A673 (cell line): ENCODE measurements around the gene PRKAR2B. TPM values are rescaled to one million over a fixed set of nuclear protein-coding genes. Genes with fewer than 3 reads are reported as not detected.
A peak's percentile ranks its signal among the peaks of the same experiment; 100 is the strongest.

Experiments used
- BruUV-seq: library from RNA; stranded (reverse); fragments of 400-500 nt; replicated peaks from 2 replicates; lab custom pipeline; 2021; lab: Mats Ljungman, UMichigan
- CTCF ChIA-PET: fragments of 300-600 bp; sonication (Branson Sonifier 250); formaldehyde crosslinking; loops from one replicate; lab custom pipeline; 2022; ENCODE audit warnings: antibody characterized with exemption; lab: Charles Lee
- POLR2A ChIA-PET: fragments of 300-600 bp; sonication (Branson Sonifier 250); formaldehyde crosslinking; loops from one replicate; lab custom pipeline; 2022; ENCODE audit warnings: antibody characterized with exemption; ENCODE audit not compliant: low non-redundant PET; lab: Charles Lee
- DNase-seq: peaks from one replicate; pipeline ENCODE4 v3.0.0-alpha.2; 2015; ENCODE audit warnings: low spot score
- H3K27ac ChIP-seq: fragments of 200-600 bp; sonication (generic); 2 replicates; pipeline ENCODE4 v1.5.1; 2016; ENCODE audit warnings: mixed run types, low read depth, mild to moderate bottlenecking, mixed read lengths, antibody characterized with exemption, low read length; ENCODE audit not compliant: poor library complexity, severe bottlenecking
- H3K27me3 ChIP-seq: fragments of 200-600 bp; sonication (generic); replicated peaks from 2 replicates; pipeline ENCODE4 v1.6.1; 2017; ENCODE audit warnings: mixed run types, low read depth, mild to moderate bottlenecking, mixed read lengths, antibody characterized with exemption, low read length; ENCODE audit not compliant: insufficient read depth, poor library complexity
- H3K36me3 ChIP-seq: fragments of 200-600 bp; sonication (generic); 2 replicates; pipeline ENCODE4 v1.6.1; 2016; ENCODE audit warnings: mixed run types, mild to moderate bottlenecking, mixed read lengths, antibody characterized with exemption, low read length; ENCODE audit not compliant: insufficient read depth, poor library complexity, severe bottlenecking
- H3K4me1 ChIP-seq: fragments of 200-600 bp; sonication (generic); 2 replicates; pipeline ENCODE4 v1.6.1; 2017; ENCODE audit warnings: mixed run types, mild to moderate bottlenecking, mixed read lengths, antibody characterized with exemption, low read length; ENCODE audit not compliant: insufficient read depth, poor library complexity, severe bottlenecking
- H3K4me3 ChIP-seq: fragments of 200-600 bp; sonication (generic); 2 replicates; pipeline ENCODE4 v1.5.1; 2016; ENCODE audit warnings: low read depth, mixed run types, mild to moderate bottlenecking, mixed read lengths, low read length; ENCODE audit not compliant: poor library complexity, severe bottlenecking
- H3K9me3 ChIP-seq: fragments of 200-600 bp; sonication (generic); 2 replicates; pipeline ENCODE4 v1.6.1; 2016; ENCODE audit warnings: mixed run types, low read depth, mild to moderate bottlenecking, mixed read lengths, antibody characterized with exemption, low read length; ENCODE audit not compliant: poor library complexity, severe bottlenecking
- EZH2 ChIP-seq: fragments of 200-600 bp; sonication (generic); IDR thresholded peaks from 2 replicates; pipeline ENCODE4 v1.6.1; 2017; ENCODE audit warnings: borderline replicate concordance, low read depth, mild to moderate bottlenecking, mixed read lengths, antibody characterized with exemption, low read length; ENCODE audit not compliant: poor library complexity, severe bottlenecking
- intact Hi-C: fragments of 100-400 bp; cut with micrococcal nuclease; formaldehyde crosslinking; loops from one replicate; pipeline ENCODE4 v1.10.0; 2022; ENCODE audit not compliant: unreplicated experiment
- total RNA-seq: library from RNA; stranded (reverse); gene quantifications from 2 replicates; pipeline ENCODE4 v1.2.3, GENCODE V29; 2021
- TF ChIP-seq, protein P1 (sequence below): fragments of 300-800, 200-600 bp; sonication (generic); conservative IDR thresholded peaks from 2 replicates; pipeline ENCODE4 v1.5.1; 2017; ENCODE audit warnings: low read depth, mild to moderate bottlenecking, antibody characterized with exemption, low read length, moderate library complexity, mixed read lengths

Gene PRKAR2B
- total RNA-seq, 1 experiment from 2014 or later, result 4.8 TPM

- POLR2A ChIA-PET, result interaction anchor here (0.9 kb wide), 1 partner anchor 31 kb away, joined by 3 read pairs; no protein-coding TSS in a partner anchor
- Histone ChIP-seq H3K27me3 (no peaks in the 10 kb centered on the region), H3K27ac (no peak overlapping the region), H3K4me1 (peaks cover 11% of the 10 kb centered on the region), H3K4me3 (no peak overlapping the region), H3K36me3 (no peaks in the 10 kb centered on the region), H3K9me3 (no peaks in the 10 kb centered on the region)
- no peak for DNase-seq
- no TSS peak for BruUV-seq
- CTCF ChIA-PET, result no interaction called here
- intact Hi-C loops, result loop anchor here (10.0 kb wide), 1 partner anchor 65 kb away; no protein-coding TSS in a partner anchor
- TF ChIP-seq EZH2, result no peak
- TF ChIP-seq, protein P1, sequence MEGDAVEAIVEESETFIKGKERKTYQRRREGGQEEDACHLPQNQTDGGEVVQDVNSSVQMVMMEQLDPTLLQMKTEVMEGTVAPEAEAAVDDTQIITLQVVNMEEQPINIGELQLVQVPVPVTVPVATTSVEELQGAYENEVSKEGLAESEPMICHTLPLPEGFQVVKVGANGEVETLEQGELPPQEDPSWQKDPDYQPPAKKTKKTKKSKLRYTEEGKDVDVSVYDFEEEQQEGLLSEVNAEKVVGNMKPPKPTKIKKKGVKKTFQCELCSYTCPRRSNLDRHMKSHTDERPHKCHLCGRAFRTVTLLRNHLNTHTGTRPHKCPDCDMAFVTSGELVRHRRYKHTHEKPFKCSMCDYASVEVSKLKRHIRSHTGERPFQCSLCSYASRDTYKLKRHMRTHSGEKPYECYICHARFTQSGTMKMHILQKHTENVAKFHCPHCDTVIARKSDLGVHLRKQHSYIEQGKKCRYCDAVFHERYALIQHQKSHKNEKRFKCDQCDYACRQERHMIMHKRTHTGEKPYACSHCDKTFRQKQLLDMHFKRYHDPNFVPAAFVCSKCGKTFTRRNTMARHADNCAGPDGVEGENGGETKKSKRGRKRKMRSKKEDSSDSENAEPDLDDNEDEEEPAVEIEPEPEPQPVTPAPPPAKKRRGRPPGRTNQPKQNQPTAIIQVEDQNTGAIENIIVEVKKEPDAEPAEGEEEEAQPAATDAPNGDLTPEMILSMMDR, result no peak
Measured at GRCh38 chr7:107009846-107010203, 34.7 kb upstream of the PRKAR2B start.

- peaks cover 19% of the 10 kb centered on the region for H3K4me1 ChIP-seq
- no peak overlapping the region for H3K27ac ChIP-seq
- ChIA-PET POLR2A (no interaction called here), CTCF (no interaction called here)
- BruUV-seq, result no TSS peak
- no peaks in the 10 kb centered on the region for H3K27me3 ChIP-seq
- no peak for DNase-seq
- no peaks in the 10 kb centered on the region for H3K9me3 ChIP-seq
- H3K4me3 ChIP-seq, result no peak overlapping the region
- H3K36me3 ChIP-seq, result no peaks in the 10 kb centered on the region
- intact Hi-C loops, result loop anchor here (10.0 kb wide), 1 partner anchor 62 kb away; no protein-coding TSS in a partner anchor
- TF ChIP-seq, protein P1, result no peak
- TF ChIP-seq EZH2, result no peak
Measured at GRCh38 chr7:107012691-107013090, 31.8 kb upstream of the PRKAR2B start.

DNA sequence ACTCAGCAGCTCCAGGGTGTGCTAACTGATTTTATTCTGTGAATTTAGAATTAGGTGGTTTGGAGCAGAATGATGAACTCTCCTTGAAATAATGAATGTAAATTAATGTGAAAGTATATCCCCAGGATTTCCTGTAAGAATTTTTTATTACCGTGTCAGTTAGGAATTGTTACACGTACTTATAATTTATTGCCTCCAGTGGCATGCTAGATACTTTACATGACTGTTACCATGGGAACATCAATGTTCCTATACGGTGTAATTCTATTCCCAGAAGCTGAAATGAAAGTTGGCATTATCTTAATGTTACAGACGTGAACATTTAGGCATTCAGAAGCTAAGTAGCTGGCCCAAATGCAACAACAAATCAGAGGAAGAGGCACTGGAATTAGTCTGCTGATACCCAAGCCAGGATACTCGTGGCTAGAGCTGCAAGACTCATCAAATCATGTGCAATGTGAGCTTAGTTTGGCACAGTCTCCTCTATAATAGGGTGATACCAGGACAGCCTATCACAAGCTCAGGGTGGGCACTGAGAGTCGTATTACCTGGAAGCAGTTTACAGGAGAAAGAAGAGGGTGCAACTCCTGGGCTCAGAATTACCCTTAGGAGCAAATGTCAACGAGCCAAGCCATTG lies 30.0 kb upstream of the PRKAR2B start:
- CTCF ChIA-PET, result interaction anchor here (0.6 kb wide), 1 partner anchor 68 kb away, joined by 4 read pairs; no protein-coding TSS in a partner anchor

More for the DNA sequence above, 30.0 kb upstream of the PRKAR2B start:
- H3K36me3 ChIP-seq, result no peaks in the 10 kb centered on the region
- H3K9me3 ChIP-seq, result no peaks in the 10 kb centered on the region
- no peak for TF ChIP-seq EZH2
- TF ChIP-seq, protein P1, result no peak
- POLR2A ChIA-PET, result no interaction called here
- DNase-seq, result peak; percentile 67
- H3K27ac ChIP-seq, result peak overlapping the region; percentile 73
- H3K27me3 ChIP-seq, result no peaks in the 10 kb centered on the region
- BruUV-seq, result no TSS peak
- peaks cover 19% of the 10 kb centered on the region for H3K4me1 ChIP-seq
- H3K4me3 ChIP-seq, result peak overlapping the region; percentile 8
- intact Hi-C loops, result loop anchor here (10.0 kb wide), 1 partner anchor 60 kb away; no protein-coding TSS in a partner anchor
